Midbrain (tissue), 1 donor: ENCODE results near the gene HTR6.

ENCODE experiments used
- DNase-seq: peaks from one replicate; lab custom pipeline; 2025; lab: John Stamatoyannopoulos, UW

The HTR6 gene

GRCh38 chr1:19688041-19688842 is 23.6 kb downstream of the HTR6 start:
- no peak for DNase-seq

GRCh38 chr1:19689085-19689757 is 24.5 kb downstream of the HTR6 start:
- no peak for DNase-seq

- DNase-seq: no peak
These were observed 25.2 kb downstream of the HTR6 start for GRCh38 chr1:19689856-19690255.

GRCh38 chr1:19690342-19690741 is 25.7 kb downstream of the HTR6 start:
- DNase-seq: no peak

GRCh38 chr1:19694298-19694697 is 29.6 kb downstream of the HTR6 start:
- no peak for DNase-seq

- DNase-seq: no peak
These were observed 31.1 kb downstream of the HTR6 start for GRCh38 chr1:19695772-19696171.

- DNase-seq: no peak
These were observed 32.1 kb downstream of the HTR6 start for GRCh38 chr1:19696820-19697219.

- DNase-seq: no peak
These were observed 33.5 kb downstream of the HTR6 start for GRCh38 chr1:19698181-19698580.

GRCh38 chr1:19700079-19700777 is 35.6 kb downstream of the HTR6 start:
- no peak for DNase-seq

GRCh38 chr1:19703280-19703679 is 38.6 kb downstream of the HTR6 start:
- DNase-seq: no peak

- peak; percentile 58 for DNase-seq
These were observed 39.8 kb downstream of the HTR6 start for GRCh38 chr1:19704247-19705113.

GRCh38 chr1:19705464-19705863 is 40.8 kb downstream of the HTR6 start:
- DNase-seq: no peak

- DNase-seq: no peak
These were observed 41.5 kb downstream of the HTR6 start for GRCh38 chr1:19706136-19706535.

- no peak for DNase-seq
These were observed 44.0 kb downstream of the HTR6 start for GRCh38 chr1:19708567-19709110.

GRCh38 chr1:19709260-19709793 is 44.7 kb downstream of the HTR6 start:
- no peak for DNase-seq

- DNase-seq: no peak
These were observed 46.3 kb downstream of the HTR6 start for GRCh38 chr1:19710825-19711611.

- no peak for DNase-seq
These were observed 48.3 kb downstream of the HTR6 start for GRCh38 chr1:19712928-19713327.

GRCh38 chr1:19715334-19716203 is 50.9 kb downstream of the HTR6 start:
- DNase-seq: peak; percentile 45

GRCh38 chr1:19717467-19717866 is 52.8 kb downstream of the HTR6 start:
- DNase-seq: no peak

- no peak for DNase-seq
These were observed 55.5 kb downstream of the HTR6 start for GRCh38 chr1:19720174-19720573.
